Astrocyte (in vitro differentiated cells and primary cell): ENCODE data around the gene UGT1A10. TPM values are rescaled to one million over a fixed set of nuclear protein-coding genes. Genes with fewer than 3 reads are reported as not detected.

Experiments used
- DNase-seq: peaks from one replicate; pipeline ENCODE4 v3.0.0-alpha.2; 2010; ENCODE audit warnings: low read depth
- FAIRE-seq: peaks from 2 replicates; lab custom pipeline; 2011; peaks lifted over from hg19 to GRCh38; lab: Jason Lieb, UNC
- H2AFZ ChIP-seq: 2 replicates; pipeline ENCODE4 v1.6.0; 2012; ENCODE audit warnings: low read depth, low read length, inconsistent platforms
- H3K27ac ChIP-seq: 2 replicates; pipeline ENCODE4 v1.5.1; 2011; ENCODE audit warnings: low read depth, low read length, inconsistent platforms
- H3K27me3 ChIP-seq: 2 replicates; pipeline ENCODE4 v1.6.0; 2011; ENCODE audit warnings: low read length, inconsistent platforms; ENCODE audit not compliant: insufficient read depth
- H3K36me3 ChIP-seq: 2 replicates; pipeline ENCODE4 v1.5.1; 2011; ENCODE audit warnings: low read length, inconsistent platforms; ENCODE audit not compliant: insufficient read depth
- H3K4me1 ChIP-seq: 2 replicates; pipeline ENCODE4 v1.5.1; 2011; ENCODE audit warnings: low read length, inconsistent platforms; ENCODE audit not compliant: insufficient read depth
- H3K4me2 ChIP-seq: 2 replicates; pipeline ENCODE4 v1.6.0; 2012; ENCODE audit warnings: low read length, inconsistent platforms
- H3K4me3 ChIP-seq: 2 replicates; pipeline ENCODE4 v1.5.1; 2011; ENCODE audit warnings: low read depth, mild to moderate bottlenecking, low read length, inconsistent platforms; ENCODE audit not compliant: insufficient read depth
- H3K79me2 ChIP-seq: 2 replicates; pipeline ENCODE4 v1.6.0; 2012; ENCODE audit warnings: mild to moderate bottlenecking, low read length, inconsistent platforms; ENCODE audit not compliant: insufficient read depth
- H3K9ac ChIP-seq: 2 replicates; pipeline ENCODE4 v1.6.0; 2012; ENCODE audit warnings: mild to moderate bottlenecking, low read length, inconsistent platforms
- H3K9me3 ChIP-seq: 2 replicates; pipeline ENCODE4 v1.5.1; 2012; ENCODE audit warnings: low read depth, mild to moderate bottlenecking, low read length, inconsistent platforms; ENCODE audit not compliant: insufficient read depth
- H4K20me1 ChIP-seq: 2 replicates; pipeline ENCODE4 v1.6.0; 2012; ENCODE audit warnings: low read length, inconsistent platforms; ENCODE audit not compliant: insufficient read depth
- H3K27ac Mint-ChIP-seq: one replicate; pipeline ENCODE4 v1.8.0; 2021; ENCODE audit warnings: mild to moderate bottlenecking, mixed read lengths; ENCODE audit not compliant: unreplicated experiment
- H3K27me3 Mint-ChIP-seq: one replicate; pipeline ENCODE4 v1.8.0; 2021; ENCODE audit warnings: low read depth, mixed read lengths; ENCODE audit not compliant: unreplicated experiment
- H3K36me3 Mint-ChIP-seq: one replicate; pipeline ENCODE4 v1.8.0; 2021; ENCODE audit warnings: low read depth, mixed read lengths; ENCODE audit not compliant: unreplicated experiment
- H3K4me1 Mint-ChIP-seq: one replicate; pipeline ENCODE4 v1.8.0; 2021; ENCODE audit warnings: low read depth, mixed read lengths; ENCODE audit not compliant: unreplicated experiment
- H3K4me3 Mint-ChIP-seq: one replicate; pipeline ENCODE4 v1.8.0; 2021; ENCODE audit warnings: mild to moderate bottlenecking, moderate library complexity, mixed read lengths; ENCODE audit not compliant: unreplicated experiment
- H3K9me3 Mint-ChIP-seq: one replicate; pipeline ENCODE4 v1.8.0; 2021; ENCODE audit warnings: mild to moderate bottlenecking, mixed read lengths; ENCODE audit not compliant: unreplicated experiment
- CTCF ChIP-seq: IDR thresholded peaks from 2 replicates; pipeline ENCODE4 v1.5.1; 2011; ENCODE audit warnings: low read depth, mild to moderate bottlenecking, inconsistent platforms, low read length, moderate library complexity; ENCODE audit not compliant: insufficient read depth
- EZH2 ChIP-seq: IDR thresholded peaks from 2 replicates; pipeline ENCODE4 v1.6.1; 2012; ENCODE audit warnings: mild to moderate bottlenecking, low read length, inconsistent platforms; ENCODE audit not compliant: insufficient read depth
- total RNA-seq: library from RNA; stranded (reverse); gene quantifications from 2 replicates; pipeline ENCODE4 v1.2.1, GENCODE V29; 2021

Gene UGT1A10
- total RNA-seq, 1 donor from 2014 or later = not detected

GRCh38 chr2:233821196-233821595 is 184.9 kb downstream of the UGT1A10 start:
- no peak overlapping the region for H3K4me3 Mint-ChIP-seq
- H3K4me3 ChIP-seq = no peak overlapping the region
- H3K27ac ChIP-seq = no peak overlapping the region
- H3K79me2 ChIP-seq = no peaks in the 10 kb centered on the region
- TF ChIP-seq CTCF (no peak), EZH2 (no peak)
- no peaks in the 10 kb centered on the region for H3K27me3 ChIP-seq
- no peaks in the 10 kb centered on the region for H3K9me3 ChIP-seq
- no peaks in the 10 kb centered on the region for H4K20me1 ChIP-seq
- H3K4me1 Mint-ChIP-seq = no peaks in the 10 kb centered on the region
- H3K27me3 Mint-ChIP-seq = peaks cover 22% of the 10 kb centered on the region
- no peak overlapping the region for H3K27ac Mint-ChIP-seq
- no peaks in the 10 kb centered on the region for H3K9me3 Mint-ChIP-seq
- no peak overlapping the region for H3K9ac ChIP-seq
- no peak overlapping the region for H3K4me2 ChIP-seq
- H2AFZ ChIP-seq = no peak overlapping the region
- no peaks in the 10 kb centered on the region for H3K4me1 ChIP-seq
- H3K36me3 Mint-ChIP-seq = no peaks in the 10 kb centered on the region
- H3K36me3 ChIP-seq = no peaks in the 10 kb centered on the region
- no peak for FAIRE-seq
- DNase-seq = no peak

- Histone ChIP-seq H3K79me2 (no peaks in the 10 kb centered on the region), H3K4me2 (no peak overlapping the region), H3K36me3 (no peaks in the 10 kb centered on the region), H4K20me1 (no peaks in the 10 kb centered on the region), H3K4me1 (no peaks in the 10 kb centered on the region), H3K9me3 (no peaks in the 10 kb centered on the region), H3K27me3 (no peaks in the 10 kb centered on the region), H2AFZ (no peak overlapping the region), H3K9ac (no peak overlapping the region), H3K27ac (no peak overlapping the region), H3K4me3 (no peak overlapping the region)
- Mint-ChIP-seq H3K4me1 (no peaks in the 10 kb centered on the region), H3K27ac (no peak overlapping the region), H3K9me3 (no peaks in the 10 kb centered on the region), H3K27me3 (peaks cover 22% of the 10 kb centered on the region), H3K36me3 (no peaks in the 10 kb centered on the region), H3K4me3 (no peak overlapping the region)
- DNase-seq = no peak
- no peak for FAIRE-seq
- TF ChIP-seq EZH2 (no peak), CTCF (no peak)
These were observed 185.5 kb downstream of the UGT1A10 start for GRCh38 chr2:233821709-233822100.

- Histone ChIP-seq H3K79me2 (no peaks in the 10 kb centered on the region), H3K9ac (no peak overlapping the region), H3K4me3 (no peak overlapping the region), H3K36me3 (no peaks in the 10 kb centered on the region), H2AFZ (no peak overlapping the region), H3K4me2 (no peak overlapping the region), H3K27ac (no peak overlapping the region), H4K20me1 (no peaks in the 10 kb centered on the region), H3K9me3 (no peaks in the 10 kb centered on the region), H3K4me1 (no peaks in the 10 kb centered on the region), H3K27me3 (no peaks in the 10 kb centered on the region)
- DNase-seq = no peak
- no peaks in the 10 kb centered on the region for H3K9me3 Mint-ChIP-seq
- H3K36me3 Mint-ChIP-seq = no peaks in the 10 kb centered on the region
- H3K27ac Mint-ChIP-seq = no peak overlapping the region
- TF ChIP-seq EZH2 = no peak
- TF ChIP-seq CTCF = no peak
- FAIRE-seq = no peak
- H3K4me1 Mint-ChIP-seq = no peaks in the 10 kb centered on the region
- H3K27me3 Mint-ChIP-seq = peaks cover 20% of the 10 kb centered on the region
- no peak overlapping the region for H3K4me3 Mint-ChIP-seq
These were observed 186.0 kb downstream of the UGT1A10 start for GRCh38 chr2:233822101-233822771.
